ENCODE data around the gene DPP10. TPM values are rescaled to one million over a fixed set of nuclear protein-coding genes. Genes with fewer than 3 reads are reported as not detected.
"Not testable (repeated sequence)": the region's sequence is repeated elsewhere in the genome, so short reads cannot be mapped to it uniquely, and the experiment has no call there.

Gene DPP10
- total RNA-seq, result 10 to 100 TPM in 1 of 2 donors, 1 to 10 TPM in 1; 3.1 to 11.2 TPM

GRCh38 chr2:114442510-114442909 is at the start of gene DPP10:
TSS of gene DPP10 (plus strand) at chr2:114442641.
- TF ChIP-seq POLR2A (IDR thresholded peaks at IDR 0.05) (no peak), CTCF (IDR thresholded peaks at IDR 0.05) (no peak)

GRCh38 chr2:114400890-114401289 is 41.6 kb upstream of the DPP10 start:
- TF ChIP-seq POLR2A (IDR thresholded peaks at IDR 0.05) (no peak), CTCF (IDR thresholded peaks at IDR 0.05) (no peak)
- WGBS, 2 donors, result 71 to 74% methylated on average over 3 of the region's 3 CpGs
- no peaks in the 10 kb centered on the region for H3K4me1 ChIP-seq
- no peak overlapping the region for H3K4me3 ChIP-seq
- no peaks in the 10 kb centered on the region for H3K27me3 ChIP-seq
- DNase-seq (no peak), ATAC-seq (no peak)
- intact Hi-C loops (cut with DNase I), result no loop called here
- H3K36me3 ChIP-seq (replicated peaks in 1 of 2; ENCODE audit: insufficient read depth in 1 of 2, low read depth in 2 of 2), result no peaks in the 10 kb centered on the region
- H3K9me3 ChIP-seq, result no peaks in the 10 kb centered on the region
- no peak overlapping the region for H3K27ac ChIP-seq

More at GRCh38 chr2:114442510-114442909, at the start of gene DPP10:
- WGBS, 2 donors, result 4 to 7% methylated on average over 5 of the region's 5 CpGs
- intact Hi-C loops (cut with DNase I), result no loop called here
- ATAC-seq, result no peak
- Histone ChIP-seq H3K27ac (no peak within 1 kb of the TSS), H3K4me1 (no peaks in the 10 kb centered on the region), H3K9me3 (no peaks in the 10 kb centered on the region), H3K4me3 (no peak within 1 kb of the TSS), H3K36me3 (replicated peaks in 1 of 2; ENCODE audit: insufficient read depth in 1 of 2, low read depth in 2 of 2) (no peaks in the 10 kb centered on the region), H3K27me3 (no peaks in the 10 kb centered on the region)
- DNase-seq, result peak in 3 of 4 donors; percentile 3 to 20 (median 12)

- ATAC-seq, result no peak
- H3K27ac ChIP-seq, result no peak overlapping the region
- H3K4me1 ChIP-seq, result no peaks in the 10 kb centered on the region
- H3K4me3 ChIP-seq, result no peak overlapping the region
- H3K27me3 ChIP-seq, result no peaks in the 10 kb centered on the region
- 59 to 61% methylated on average over 10 of the region's 10 CpGs for WGBS, 2 donors
- no peak for DNase-seq
- TF ChIP-seq CTCF (IDR thresholded peaks at IDR 0.05) (no peak), POLR2A (IDR thresholded peaks at IDR 0.05) (no peak)
- H3K36me3 ChIP-seq (replicated peaks in 1 of 2; ENCODE audit: insufficient read depth in 1 of 2, low read depth in 2 of 2), result no peaks in the 10 kb centered on the region
- H3K9me3 ChIP-seq, result no peaks in the 10 kb centered on the region
- intact Hi-C loops (cut with DNase I), result no loop called here
These were observed 37.0 kb upstream of the DPP10 start for GRCh38 chr2:114405247-114406116.

- no peak overlapping the region for H3K4me3 ChIP-seq
- no peak for ATAC-seq
- no peaks in the 10 kb centered on the region for H3K27me3 ChIP-seq
- TF ChIP-seq CTCF (IDR thresholded peaks at IDR 0.05) (no peak), POLR2A (IDR thresholded peaks at IDR 0.05) (no peak)
- WGBS, 2 donors, result 66 to 67% methylated on average over 2 of the region's 2 CpGs
- H3K4me1 ChIP-seq, result no peaks in the 10 kb centered on the region
- H3K36me3 ChIP-seq (replicated peaks in 1 of 2; ENCODE audit: insufficient read depth in 1 of 2, low read depth in 2 of 2), result no peaks in the 10 kb centered on the region
- no peak overlapping the region for H3K27ac ChIP-seq
- H3K9me3 ChIP-seq, result no peaks in the 10 kb centered on the region
- DNase-seq, result no peak
- intact Hi-C loops (cut with DNase I), result no loop called here
These were observed 36.1 kb upstream of the DPP10 start for GRCh38 chr2:114406347-114406746.

GRCh38 chr2:114407353-114407752 is 35.1 kb upstream of the DPP10 start:
- intact Hi-C loops (cut with DNase I); H3K4me3 ChIP-seq; H3K27ac ChIP-seq; ATAC-seq; H3K27me3 ChIP-seq; DNase-seq; H3K9me3 ChIP-seq; H3K4me1 ChIP-seq; H3K36me3 ChIP-seq (replicated peaks in 1 of 2; ENCODE audit: insufficient read depth in 1 of 2, low read depth in 2 of 2): not testable (repeated sequence)
- WGBS, 2 donors, result 93 to 95% methylated on average over 5 of the region's 5 CpGs

Measured in body of pancreas (tissue), 4 donors.